ENCODE results near the gene CD38.

DNA sequence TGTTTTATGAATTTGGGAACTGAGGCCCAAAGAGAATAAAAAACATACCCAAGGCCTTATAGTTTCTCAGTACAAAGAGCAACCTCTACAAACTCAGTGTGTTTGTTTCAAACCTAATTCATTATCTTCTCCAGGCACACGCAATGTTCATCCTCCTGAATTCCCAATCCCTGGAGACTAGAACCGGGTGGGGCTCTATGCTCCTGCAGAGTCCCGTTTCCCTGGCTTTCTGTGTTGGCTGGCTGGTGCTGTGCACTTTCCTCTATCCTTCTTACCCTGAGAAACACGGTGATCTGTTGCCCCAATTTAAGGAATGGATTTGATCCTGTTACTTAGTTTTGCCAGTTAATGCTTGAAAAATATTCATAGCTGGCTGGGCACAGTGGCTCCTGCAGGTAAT is 96.5 kb downstream of the CD38 start:
- TF ChIP-seq, protein P1, sequence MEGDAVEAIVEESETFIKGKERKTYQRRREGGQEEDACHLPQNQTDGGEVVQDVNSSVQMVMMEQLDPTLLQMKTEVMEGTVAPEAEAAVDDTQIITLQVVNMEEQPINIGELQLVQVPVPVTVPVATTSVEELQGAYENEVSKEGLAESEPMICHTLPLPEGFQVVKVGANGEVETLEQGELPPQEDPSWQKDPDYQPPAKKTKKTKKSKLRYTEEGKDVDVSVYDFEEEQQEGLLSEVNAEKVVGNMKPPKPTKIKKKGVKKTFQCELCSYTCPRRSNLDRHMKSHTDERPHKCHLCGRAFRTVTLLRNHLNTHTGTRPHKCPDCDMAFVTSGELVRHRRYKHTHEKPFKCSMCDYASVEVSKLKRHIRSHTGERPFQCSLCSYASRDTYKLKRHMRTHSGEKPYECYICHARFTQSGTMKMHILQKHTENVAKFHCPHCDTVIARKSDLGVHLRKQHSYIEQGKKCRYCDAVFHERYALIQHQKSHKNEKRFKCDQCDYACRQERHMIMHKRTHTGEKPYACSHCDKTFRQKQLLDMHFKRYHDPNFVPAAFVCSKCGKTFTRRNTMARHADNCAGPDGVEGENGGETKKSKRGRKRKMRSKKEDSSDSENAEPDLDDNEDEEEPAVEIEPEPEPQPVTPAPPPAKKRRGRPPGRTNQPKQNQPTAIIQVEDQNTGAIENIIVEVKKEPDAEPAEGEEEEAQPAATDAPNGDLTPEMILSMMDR (IDR thresholded peaks at IDR 0.05), result no peak
- no peak for TF ChIP-seq POLR2A (IDR thresholded peaks at IDR 0.05)

All from heart left ventricle (tissue), 13 donors.